DOHH2 (cell line): ENCODE data around the gene SLC4A2.

Source experiments
- H3F3A ChIP-seq: fragments of 200-600 bp; sonication (generic), shearing (Covaris generic); 2 replicates; pipeline ENCODE4 v1.6.0; 2016; ENCODE audit warnings: antibody characterized with exemption, mild to moderate bottlenecking; ENCODE audit not compliant: control insufficient read depth, insufficient read depth
- H3K27ac ChIP-seq: fragments of 200-600 bp; sonication (generic); 2 replicates; pipeline ENCODE4 v1.5.1; 2014; ENCODE audit warnings: low read depth, mild to moderate bottlenecking, low read length, moderate library complexity
- H3K27me3 ChIP-seq: fragments of 200-600 bp; sonication (generic); 2 replicates; pipeline ENCODE4 v1.6.1; 2014; ENCODE audit warnings: mild to moderate bottlenecking, low read length, mixed read lengths; ENCODE audit not compliant: control insufficient read depth
- H3K36me3 ChIP-seq: fragments of 200-600 bp; sonication (generic); 2 replicates; pipeline ENCODE4 v1.6.1; 2014; ENCODE audit warnings: mild to moderate bottlenecking, low read length, moderate library complexity, mixed read lengths; ENCODE audit not compliant: control insufficient read depth
- H3K4me1 ChIP-seq: fragments of 200-600 bp; sonication (generic); 2 replicates; pipeline ENCODE4 v1.6.1; 2014; ENCODE audit warnings: mild to moderate bottlenecking, low read length, mixed read lengths; ENCODE audit not compliant: control insufficient read depth
- H3K4me2 ChIP-seq: fragments of 200-600 bp; sonication (generic); 2 replicates; pipeline ENCODE4 v1.6.0; 2014; ENCODE audit warnings: mild to moderate bottlenecking, low read length, moderate library complexity
- H3K4me3 ChIP-seq: fragments of 200-600 bp; sonication (generic); 2 replicates; pipeline ENCODE4 v1.5.1; 2014; ENCODE audit warnings: mild to moderate bottlenecking, low read length, mixed read lengths
- H3K79me2 ChIP-seq: fragments of 200-600 bp; sonication (generic); 2 replicates; pipeline ENCODE4 v1.6.1; 2014; ENCODE audit warnings: mild to moderate bottlenecking, low read length, mixed read lengths; ENCODE audit not compliant: control insufficient read depth
- H3K9me2 ChIP-seq: fragments of 200-600 bp; sonication (generic); replicated peaks from 2 replicates; pipeline ENCODE4 v1.6.1; 2014; ENCODE audit warnings: mild to moderate bottlenecking, low read length, mixed read lengths; ENCODE audit not compliant: control insufficient read depth
- H3K9me3 ChIP-seq: fragments of 200-600 bp; sonication (generic); 2 replicates; pipeline ENCODE4 v1.6.1; 2014; ENCODE audit warnings: antibody characterized with exemption, low read length, mixed read lengths; ENCODE audit not compliant: control insufficient read depth, insufficient read depth
- H4K20me1 ChIP-seq: fragments of 200-600 bp; sonication (generic); 2 replicates; pipeline ENCODE4 v1.6.0; 2014; ENCODE audit warnings: low read depth, mild to moderate bottlenecking, antibody characterized with exemption, low read length, moderate library complexity; ENCODE audit not compliant: control insufficient read depth, insufficient read depth
- EZH2phosphoT487 ChIP-seq: fragments of 200-600 bp; sonication (generic); IDR thresholded peaks from 2 replicates; pipeline ENCODE4 v1.6.1; 2017; ENCODE audit warnings: borderline replicate concordance, mild to moderate bottlenecking, antibody characterized with exemption, low read length, moderate library complexity, mixed read lengths
- TF ChIP-seq, protein P1 (sequence below): fragments of 200-600 bp; sonication (generic); IDR thresholded peaks from one replicate; pipeline ENCODE4 v1.5.1; 2014; ENCODE audit warnings: antibody characterized with exemption, mild to moderate bottlenecking, low read depth, low read length; ENCODE audit not compliant: poor library complexity, severe bottlenecking

The SLC4A2 gene

DNA sequence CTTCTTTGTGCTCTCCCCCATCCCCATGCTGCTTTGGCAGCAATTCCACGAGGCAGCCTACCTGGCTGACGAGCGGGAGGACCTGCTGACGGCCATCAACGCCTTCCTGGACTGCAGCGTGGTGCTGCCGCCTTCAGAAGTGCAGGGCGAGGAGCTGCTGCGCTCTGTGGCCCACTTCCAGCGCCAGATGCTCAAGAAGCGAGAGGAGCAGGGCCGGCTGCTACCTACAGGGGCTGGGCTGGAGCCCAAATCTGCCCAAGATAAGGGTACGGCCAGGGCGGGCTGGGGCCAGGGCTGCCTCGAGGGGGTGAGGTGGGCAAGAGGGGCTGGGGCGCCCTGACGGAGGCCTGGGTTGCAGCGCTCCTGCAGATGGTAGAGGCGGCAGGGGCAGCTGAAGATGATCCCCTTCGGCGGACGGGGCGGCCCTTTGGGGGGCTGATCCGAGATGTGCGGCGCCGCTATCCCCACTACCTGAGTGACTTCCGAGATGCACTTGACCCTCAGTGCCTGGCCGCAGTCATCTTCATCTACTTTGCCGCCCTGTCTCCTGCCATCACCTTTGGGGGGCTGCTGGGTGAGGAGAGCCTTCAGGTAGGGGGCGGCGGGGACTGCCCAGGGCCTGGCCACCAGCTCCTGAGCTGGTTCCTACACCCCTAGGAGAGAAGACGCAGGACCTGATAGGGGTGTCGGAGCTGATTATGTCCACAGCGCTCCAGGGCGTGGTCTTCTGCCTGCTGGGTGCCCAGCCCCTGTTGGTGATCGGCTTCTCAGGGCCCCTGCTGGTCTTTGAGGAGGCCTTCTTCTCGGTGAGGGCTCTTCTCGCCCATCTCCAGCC lies 11.9 kb downstream of the SLC4A2 start:
- Histone ChIP-seq H3K4me3 (no peak overlapping the region), H4K20me1 (no peaks in the 10 kb centered on the region), H3K9me3 (no peaks in the 10 kb centered on the region), H3K4me2 (no peak overlapping the region), H3K9me2 (no peaks in the 10 kb centered on the region), H3F3A (no peaks in the 10 kb centered on the region; the same call in 1 of the 2 replicates), H3K79me2 (no peaks in the 10 kb centered on the region), H3K27ac (no peak overlapping the region), H3K27me3 (no peaks in the 10 kb centered on the region), H3K4me1 (no peaks in the 10 kb centered on the region), H3K36me3 (peaks cover 80% of the 10 kb centered on the region)
- TF ChIP-seq EZH2phosphoT487, result no peak
- TF ChIP-seq, protein P1, sequence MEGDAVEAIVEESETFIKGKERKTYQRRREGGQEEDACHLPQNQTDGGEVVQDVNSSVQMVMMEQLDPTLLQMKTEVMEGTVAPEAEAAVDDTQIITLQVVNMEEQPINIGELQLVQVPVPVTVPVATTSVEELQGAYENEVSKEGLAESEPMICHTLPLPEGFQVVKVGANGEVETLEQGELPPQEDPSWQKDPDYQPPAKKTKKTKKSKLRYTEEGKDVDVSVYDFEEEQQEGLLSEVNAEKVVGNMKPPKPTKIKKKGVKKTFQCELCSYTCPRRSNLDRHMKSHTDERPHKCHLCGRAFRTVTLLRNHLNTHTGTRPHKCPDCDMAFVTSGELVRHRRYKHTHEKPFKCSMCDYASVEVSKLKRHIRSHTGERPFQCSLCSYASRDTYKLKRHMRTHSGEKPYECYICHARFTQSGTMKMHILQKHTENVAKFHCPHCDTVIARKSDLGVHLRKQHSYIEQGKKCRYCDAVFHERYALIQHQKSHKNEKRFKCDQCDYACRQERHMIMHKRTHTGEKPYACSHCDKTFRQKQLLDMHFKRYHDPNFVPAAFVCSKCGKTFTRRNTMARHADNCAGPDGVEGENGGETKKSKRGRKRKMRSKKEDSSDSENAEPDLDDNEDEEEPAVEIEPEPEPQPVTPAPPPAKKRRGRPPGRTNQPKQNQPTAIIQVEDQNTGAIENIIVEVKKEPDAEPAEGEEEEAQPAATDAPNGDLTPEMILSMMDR, result no peak

DNA sequence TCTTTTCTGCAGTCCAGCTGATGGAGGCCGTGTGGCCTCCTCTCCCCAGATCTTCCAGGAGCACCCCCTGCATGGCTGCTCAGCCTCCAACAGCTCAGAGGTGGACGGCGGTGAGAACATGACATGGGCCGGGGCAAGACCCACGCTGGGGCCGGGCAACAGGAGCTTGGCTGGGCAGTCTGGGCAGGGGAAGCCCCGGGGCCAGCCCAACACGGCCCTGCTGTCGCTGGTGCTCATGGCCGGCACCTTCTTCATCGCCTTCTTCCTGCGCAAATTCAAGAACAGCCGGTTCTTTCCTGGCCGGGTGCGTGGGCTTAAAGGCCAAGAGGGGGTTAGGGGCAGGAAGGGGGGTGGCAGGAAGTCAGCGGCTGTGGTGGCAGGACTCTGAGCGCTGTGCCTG lies 14.6 kb downstream of the SLC4A2 start:
- TF ChIP-seq EZH2phosphoT487, result no peak
- TF ChIP-seq, protein P1, result no peak
- Histone ChIP-seq H3K4me2 (no peak overlapping the region), H4K20me1 (no peaks in the 10 kb centered on the region), H3K27me3 (no peaks in the 10 kb centered on the region), H3K9me2 (no peaks in the 10 kb centered on the region), H3F3A (peaks cover 6% of the 10 kb centered on the region), H3K4me3 (no peak overlapping the region), H3K4me1 (peaks cover 7% of the 10 kb centered on the region; the same call in 1 of the 2 replicates), H3K9me3 (no peaks in the 10 kb centered on the region), H3K27ac (no peak overlapping the region), H3K79me2 (peaks cover 11% of the 10 kb centered on the region), H3K36me3 (peaks cover 85% of the 10 kb centered on the region)

DNA sequence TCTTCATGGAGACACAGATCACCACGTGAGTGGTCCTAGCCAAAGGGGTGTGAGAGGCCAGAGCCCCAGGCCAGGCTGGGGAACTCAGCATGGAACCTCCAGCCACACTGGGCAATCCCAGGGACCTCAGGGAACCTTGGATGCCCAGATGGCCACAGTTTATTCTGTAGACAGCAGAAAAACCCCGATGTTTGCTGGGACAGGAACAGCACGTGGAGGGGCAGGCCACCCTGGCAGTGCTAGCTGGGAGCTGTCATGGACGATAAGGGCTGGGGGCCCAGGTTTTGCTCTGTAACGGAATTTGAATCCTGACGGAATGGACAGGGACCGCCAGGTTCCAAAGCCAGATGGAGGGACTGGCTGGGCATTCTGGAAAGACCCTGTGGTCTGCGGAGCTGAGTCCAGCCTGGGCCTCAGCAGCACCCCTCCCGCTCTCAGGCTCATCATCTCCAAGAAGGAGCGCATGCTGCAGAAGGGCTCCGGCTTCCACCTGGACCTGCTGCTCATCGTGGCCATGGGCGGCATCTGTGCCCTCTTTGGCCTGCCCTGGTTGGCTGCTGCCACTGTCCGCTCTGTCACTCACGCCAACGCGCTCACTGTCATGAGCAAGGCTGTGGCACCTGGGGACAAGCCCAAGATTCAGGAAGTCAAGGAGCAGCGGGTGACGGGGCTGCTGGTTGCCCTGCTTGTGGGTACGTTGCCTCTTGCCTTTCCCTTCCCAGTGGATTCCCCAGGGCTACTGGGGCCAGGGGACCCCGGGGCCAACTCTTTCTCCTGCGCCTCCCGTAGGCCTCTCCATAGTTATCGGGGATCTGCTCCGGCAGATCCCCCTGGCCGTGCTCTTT lies 15.7 kb downstream of the SLC4A2 start:
- Histone ChIP-seq H3K27me3 (no peaks in the 10 kb centered on the region), H3K27ac (no peak overlapping the region), H3K36me3 (peaks cover 85% of the 10 kb centered on the region), H3K79me2 (peaks cover 21% of the 10 kb centered on the region), H3K9me3 (no peaks in the 10 kb centered on the region), H3F3A (peaks cover 6% of the 10 kb centered on the region), H4K20me1 (0 out of 2 replicates have a peak, but pooled peaks cover 4% of the 10 kb centered on the region), H3K4me3 (no peak overlapping the region), H3K9me2 (no peaks in the 10 kb centered on the region), H3K4me1 (peaks cover 16% of the 10 kb centered on the region), H3K4me2 (no peak overlapping the region)
- TF ChIP-seq, protein P1, result no peak
- TF ChIP-seq EZH2phosphoT487, result no peak
